ENCODE data around the gene RIN2.

DNA sequence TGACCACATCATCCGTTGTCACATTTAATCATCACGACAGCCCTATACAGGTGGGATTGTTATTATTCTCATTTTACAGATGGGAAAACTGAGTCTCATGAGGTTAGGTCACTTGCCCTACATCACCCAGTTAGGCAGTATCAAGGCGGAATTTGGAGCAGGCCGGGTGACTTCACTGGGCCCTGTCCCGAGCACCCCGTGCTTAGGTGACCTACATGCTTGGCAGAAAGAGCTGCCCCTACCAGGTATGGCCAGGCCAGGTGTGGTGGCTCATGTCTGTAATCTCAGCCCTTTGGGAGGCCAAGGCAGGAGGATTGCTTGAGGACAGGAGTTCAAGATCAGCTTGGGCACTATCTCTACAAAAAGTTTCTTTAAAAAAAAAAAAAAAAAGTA is 44.0 kb downstream of the RIN2 start:
- TF ChIP-seq, protein P1, sequence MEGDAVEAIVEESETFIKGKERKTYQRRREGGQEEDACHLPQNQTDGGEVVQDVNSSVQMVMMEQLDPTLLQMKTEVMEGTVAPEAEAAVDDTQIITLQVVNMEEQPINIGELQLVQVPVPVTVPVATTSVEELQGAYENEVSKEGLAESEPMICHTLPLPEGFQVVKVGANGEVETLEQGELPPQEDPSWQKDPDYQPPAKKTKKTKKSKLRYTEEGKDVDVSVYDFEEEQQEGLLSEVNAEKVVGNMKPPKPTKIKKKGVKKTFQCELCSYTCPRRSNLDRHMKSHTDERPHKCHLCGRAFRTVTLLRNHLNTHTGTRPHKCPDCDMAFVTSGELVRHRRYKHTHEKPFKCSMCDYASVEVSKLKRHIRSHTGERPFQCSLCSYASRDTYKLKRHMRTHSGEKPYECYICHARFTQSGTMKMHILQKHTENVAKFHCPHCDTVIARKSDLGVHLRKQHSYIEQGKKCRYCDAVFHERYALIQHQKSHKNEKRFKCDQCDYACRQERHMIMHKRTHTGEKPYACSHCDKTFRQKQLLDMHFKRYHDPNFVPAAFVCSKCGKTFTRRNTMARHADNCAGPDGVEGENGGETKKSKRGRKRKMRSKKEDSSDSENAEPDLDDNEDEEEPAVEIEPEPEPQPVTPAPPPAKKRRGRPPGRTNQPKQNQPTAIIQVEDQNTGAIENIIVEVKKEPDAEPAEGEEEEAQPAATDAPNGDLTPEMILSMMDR (IDR thresholded peaks at IDR 0.05): no peak
- no peak for TF ChIP-seq POLR2A (IDR thresholded peaks at IDR 0.05)

All from thyroid gland (tissue), 4 donors.